AG04449 (cell line): Measurements from ENCODE around the gene BST1.

Experiments used
- CTCF ChIA-PET: fragments of 350-600 bp; formaldehyde crosslinking; extraction: SDS; loops from one replicate; lab custom pipeline; 2021; ENCODE audit warnings: antibody characterized with exemption; lab: Yijun Ruan, JAX
- POLR2A ChIA-PET: fragments of 400-600, 350-600 bp; formaldehyde crosslinking; extraction: SDS; loops from one replicate; lab custom pipeline; 2020; ENCODE audit warnings: antibody characterized with exemption, inconsistent platforms; lab: Yijun Ruan, JAX
- DNase-seq: peaks from one replicate; pipeline ENCODE4 v3.0.0-alpha.2; 2010; ENCODE audit warnings: low read depth, low spot score
- H3K4me3 ChIP-seq: 2 replicates; pipeline ENCODE4 v1.5.1; 2011; ENCODE audit warnings: low read depth, mild to moderate bottlenecking, control low read depth, low read length
- CTCF ChIP-seq: IDR thresholded peaks from one replicate; pipeline ENCODE4 v1.5.1; 2011; ENCODE audit warnings: mild to moderate bottlenecking, moderate library complexity, low read length, control low read depth, inconsistent platforms; ENCODE audit not compliant: insufficient read depth; ENCODE audit errors: missing control alignments

Gene BST1

GRCh38 chr4:15674046-15674445 is 28.8 kb upstream of the BST1 start:
- DNase-seq, result no peak
- ChIA-PET POLR2A (no interaction called here), CTCF (interaction anchor here (1.0 to 1.7 kb wide), 2 partner anchors 8 to 11 kb away, joined by 3 to 5 read pairs; no protein-coding TSS in a partner anchor)
- H3K4me3 ChIP-seq, result no peak overlapping the region
- no peak for TF ChIP-seq CTCF

GRCh38 chr4:15674926-15675325 is 27.9 kb upstream of the BST1 start:
- no peak overlapping the region for H3K4me3 ChIP-seq
- TF ChIP-seq CTCF, result no peak
- CTCF ChIA-PET, result interaction anchor here (0.8 kb wide), 1 partner anchor 19 kb away, joined by 3 read pairs; no protein-coding TSS in a partner anchor
- no peak for DNase-seq
- POLR2A ChIA-PET, result no interaction called here

GRCh38 chr4:15675356-15675755 is 27.5 kb upstream of the BST1 start:
- POLR2A ChIA-PET, result no interaction called here
- no peak for DNase-seq
- CTCF ChIA-PET, result interaction anchor here (0.8 kb wide), 1 partner anchor 20 kb away, joined by 3 read pairs; no protein-coding TSS in a partner anchor
- H3K4me3 ChIP-seq, result no peak overlapping the region
- TF ChIP-seq CTCF, result no peak

- TF ChIP-seq CTCF, result no peak
- H3K4me3 ChIP-seq, result no peak overlapping the region
- CTCF ChIA-PET, result interaction anchor here (0.8 kb wide), 1 partner anchor 20 kb away, joined by 3 read pairs; no protein-coding TSS in a partner anchor
- DNase-seq, result no peak
- POLR2A ChIA-PET, result no interaction called here
Observed at GRCh38 chr4:15676039-15676438, 26.8 kb upstream of the BST1 start.

- ChIA-PET CTCF (no interaction called here), POLR2A (no interaction called here)
- no peak for TF ChIP-seq CTCF
- no peak overlapping the region for H3K4me3 ChIP-seq
- no peak for DNase-seq
Observed at GRCh38 chr4:15676899-15677298, 26.0 kb upstream of the BST1 start.

- no peak overlapping the region for H3K4me3 ChIP-seq
- no peak for DNase-seq
- POLR2A ChIA-PET, result no interaction called here
- TF ChIP-seq CTCF, result no peak
- CTCF ChIA-PET, result no interaction called here
Observed at GRCh38 chr4:15677507-15677988, 25.3 kb upstream of the BST1 start.
